ENCODE results near the gene IP6K2. TPM values are rescaled to one million over a fixed set of nuclear protein-coding genes. Genes with fewer than 3 reads are reported as not detected.
"Not testable (repeated sequence)": the region's sequence is repeated elsewhere in the genome, so short reads cannot be mapped to it uniquely, and the experiment has no call there.

IP6K2 gene
- total RNA-seq, 2 experiments from 2014 or later = 52.7 to 57.8 TPM

GRCh38 chr3:48723293-48723692 is 6.3 kb upstream of the IP6K2 start:
- H3K27ac Mint-ChIP-seq; CTCF ChIA-PET; H3K36me3 Mint-ChIP-seq (ENCODE audit: low read depth); H3K4me1 Mint-ChIP-seq; H3K9me3 Mint-ChIP-seq; H3K4me3 Mint-ChIP-seq; DNase-seq: not testable (repeated sequence)
- H3K27me3 Mint-ChIP-seq = peaks cover 25% of the 10 kb centered on the region
- POLR2A ChIA-PET = interaction anchor here (0.6 kb wide), 1 partner anchor 13 kb away, joined by 3 read pairs; no protein-coding TSS in a partner anchor

DNA sequence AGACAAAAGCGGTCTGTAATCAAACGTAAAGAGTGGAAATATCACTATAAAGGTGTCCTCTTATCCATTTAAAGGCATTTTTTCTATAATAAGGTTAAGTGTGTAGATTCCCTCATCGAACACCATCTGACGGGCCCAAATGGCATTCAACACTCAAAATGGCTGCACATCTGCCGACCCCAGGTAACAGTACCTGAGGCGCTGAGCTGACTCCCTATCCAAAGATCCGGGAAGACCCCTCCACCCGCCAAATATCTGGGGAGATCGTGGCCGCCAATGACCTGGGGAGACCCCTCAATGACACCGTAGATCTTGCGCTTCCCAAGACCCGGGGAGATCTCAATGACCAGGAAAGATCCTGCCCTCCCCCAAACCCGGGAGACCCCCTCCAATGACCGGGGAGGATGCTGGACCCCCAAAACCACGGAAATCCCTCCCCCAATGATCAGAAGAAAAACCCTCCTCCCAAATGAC is 476 bp downstream of the IP6K2 start:
- ChIA-PET CTCF (interaction anchor here (0.6 to 2.2 kb wide), 12 partner anchors 11 to 1257 kb away, joined by 3 to 11 read pairs (median 4); partner anchors contain the start of genes NCKIPSD, QRICH1 and WDR6), POLR2A (interaction anchor here (0.6 to 3.1 kb wide), 29 partner anchors 8 to 586 kb away, joined by 3 to 23 read pairs (median 4); partner anchors contain the start of genes ARIH2, CCDC51, CELSR3 and DALRD3)
- H3K36me3 Mint-ChIP-seq (ENCODE audit: low read depth) = peaks cover 36% of the 10 kb centered on the region
- DNase-seq = peak; percentile 36
- peak overlapping the region; percentile 100 for H3K4me3 Mint-ChIP-seq
- peaks cover 48% of the 10 kb centered on the region for H3K4me1 Mint-ChIP-seq
- no peaks in the 10 kb centered on the region for H3K9me3 Mint-ChIP-seq
- H3K27ac Mint-ChIP-seq = peak overlapping the region; percentile 96
- peaks cover 19% of the 10 kb centered on the region for H3K27me3 Mint-ChIP-seq

GRCh38 chr3:48715174-48715800 is 1.7 kb downstream of the IP6K2 start:
- Mint-ChIP-seq H3K27ac (peak overlapping the region; percentile 49), H3K4me3 (peak overlapping the region; percentile 100), H3K4me1 (peaks cover 52% of the 10 kb centered on the region), H3K9me3 (no peaks in the 10 kb centered on the region), H3K36me3 (ENCODE audit: low read depth) (peaks cover 45% of the 10 kb centered on the region), H3K27me3 (peaks cover 16% of the 10 kb centered on the region)
- ChIA-PET CTCF (interaction anchor here (0.5 to 1.7 kb wide), 6 partner anchors 17 to 305 kb away, joined by 3 to 4 read pairs (median 3); no protein-coding TSS in a partner anchor), POLR2A (interaction anchor here (0.8 to 3.1 kb wide), 11 partner anchors 29 to 306 kb away, joined by 3 to 23 read pairs (median 6); partner anchors contain the start of genes ARIH2, NCKIPSD, NDUFAF3 and PRKAR2A)
- DNase-seq = no peak

- CTCF ChIA-PET = interaction anchor here (1.5 kb wide), 1 partner anchor 28 kb away, joined by 4 read pairs; no protein-coding TSS in a partner anchor
- peaks cover 49% of the 10 kb centered on the region for H3K4me1 Mint-ChIP-seq
- peaks cover 62% of the 10 kb centered on the region for H3K36me3 Mint-ChIP-seq (ENCODE audit: low read depth)
- DNase-seq = no peak
- no peak overlapping the region for H3K27ac Mint-ChIP-seq
- H3K4me3 Mint-ChIP-seq = no peak overlapping the region
- H3K9me3 Mint-ChIP-seq = no peaks in the 10 kb centered on the region
- POLR2A ChIA-PET = interaction anchor here (1.2 kb wide), 1 partner anchor 19 kb away, joined by 3 read pairs; no protein-coding TSS in a partner anchor
- H3K27me3 Mint-ChIP-seq = no peaks in the 10 kb centered on the region
Observed at GRCh38 chr3:48711727-48712126, 5.3 kb downstream of the IP6K2 start.

GRCh38 chr3:48709051-48709461 is 8.0 kb downstream of the IP6K2 start:
- no peaks in the 10 kb centered on the region for H3K9me3 Mint-ChIP-seq
- CTCF ChIA-PET = interaction anchor here (1.1 kb wide), 1 partner anchor 31 kb away, joined by 4 read pairs; no protein-coding TSS in a partner anchor

GRCh38 chr3:48708481-48708889 is 8.5 kb downstream of the IP6K2 start:
- no peaks in the 10 kb centered on the region for H3K9me3 Mint-ChIP-seq
- no peak for DNase-seq
- no peak overlapping the region for H3K27ac Mint-ChIP-seq
- ChIA-PET POLR2A (interaction anchor here (1.3 kb wide), 1 partner anchor 9 kb away, joined by 5 read pairs; the partner anchor contains the start of gene IP6K2), CTCF (interaction anchor here (1.1 kb wide), 1 partner anchor 31 kb away, joined by 4 read pairs; no protein-coding TSS in a partner anchor)
- peaks cover 24% of the 10 kb centered on the region for H3K4me1 Mint-ChIP-seq
- H3K4me3 Mint-ChIP-seq = no peak overlapping the region
- H3K27me3 Mint-ChIP-seq = no peaks in the 10 kb centered on the region
- peaks cover 48% of the 10 kb centered on the region for H3K36me3 Mint-ChIP-seq (ENCODE audit: low read depth)

More at GRCh38 chr3:48709051-48709461, 8.0 kb downstream of the IP6K2 start:
- POLR2A ChIA-PET = no interaction called here
- peaks cover 27% of the 10 kb centered on the region for H3K4me1 Mint-ChIP-seq
- H3K36me3 Mint-ChIP-seq (ENCODE audit: low read depth) = peaks cover 48% of the 10 kb centered on the region
- no peak overlapping the region for H3K4me3 Mint-ChIP-seq
- H3K27ac Mint-ChIP-seq = peak overlapping the region; percentile 35
- no peaks in the 10 kb centered on the region for H3K27me3 Mint-ChIP-seq
- no peak for DNase-seq

DNA sequence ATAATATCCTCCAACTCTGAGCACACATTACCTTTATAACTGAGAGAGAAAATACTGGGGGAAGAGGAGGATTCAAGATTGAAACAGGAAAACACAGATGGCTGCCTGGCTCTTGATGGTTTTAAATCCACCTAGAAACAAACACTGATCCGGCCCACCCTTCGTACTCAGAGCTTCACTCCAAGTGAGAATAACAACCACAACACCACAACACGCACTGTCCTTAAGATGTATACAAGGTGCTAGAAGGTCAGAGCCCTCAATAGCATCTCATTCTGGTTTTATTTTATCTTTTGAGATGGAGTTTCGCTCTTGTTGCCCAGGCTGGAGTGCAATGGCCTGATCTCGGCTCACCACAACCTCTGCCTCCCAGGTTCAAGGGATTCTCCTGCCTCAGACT is 9.9 kb downstream of the IP6K2 start:
- Mint-ChIP-seq H3K4me3 (no peak overlapping the region), H3K4me1 (peaks cover 27% of the 10 kb centered on the region), H3K36me3 (ENCODE audit: low read depth) (peaks cover 51% of the 10 kb centered on the region), H3K27me3 (no peaks in the 10 kb centered on the region), H3K9me3 (no peaks in the 10 kb centered on the region), H3K27ac (no peak overlapping the region)
- ChIA-PET POLR2A (interaction anchor here (1.4 kb wide), 1 partner anchor 10 kb away, joined by 3 read pairs; no protein-coding TSS in a partner anchor), CTCF (interaction anchor here (1.2 to 2.5 kb wide), 3 partner anchors 21 to 32 kb away, joined by 3 to 11 read pairs (median 3); partner anchors contain the start of gene NCKIPSD)
- no peak for DNase-seq

GRCh38 chr3:48702320-48702920 is 14.6 kb downstream of the IP6K2 start:
- Mint-ChIP-seq H3K27me3 (no peaks in the 10 kb centered on the region), H3K9me3 (no peaks in the 10 kb centered on the region), H3K4me1 (peaks cover 7% of the 10 kb centered on the region), H3K27ac (no peak overlapping the region), H3K36me3 (ENCODE audit: low read depth) (peaks cover 39% of the 10 kb centered on the region), H3K4me3 (no peak overlapping the region)
- POLR2A ChIA-PET = no interaction called here
- DNase-seq = no peak
- CTCF ChIA-PET = no interaction called here

GRCh38 chr3:48700731-48701405 is 16.2 kb downstream of the IP6K2 start:
- H3K9me3 Mint-ChIP-seq = no peaks in the 10 kb centered on the region
- CTCF ChIA-PET = no interaction called here
- POLR2A ChIA-PET = interaction anchor here (0.6 kb wide), 1 partner anchor 170 kb away, joined by 3 read pairs; no protein-coding TSS in a partner anchor
- H3K27me3 Mint-ChIP-seq = no peaks in the 10 kb centered on the region
- no peak overlapping the region for H3K4me3 Mint-ChIP-seq
- H3K4me1 Mint-ChIP-seq = peaks cover 11% of the 10 kb centered on the region
- H3K36me3 Mint-ChIP-seq (ENCODE audit: low read depth) = peaks cover 35% of the 10 kb centered on the region
- H3K27ac Mint-ChIP-seq = no peak overlapping the region
- DNase-seq = no peak

- Mint-ChIP-seq H3K27me3 (no peaks in the 10 kb centered on the region), H3K27ac (no peak overlapping the region), H3K4me1 (peaks cover 11% of the 10 kb centered on the region), H3K9me3 (no peaks in the 10 kb centered on the region), H3K36me3 (ENCODE audit: low read depth) (peaks cover 38% of the 10 kb centered on the region), H3K4me3 (no peak overlapping the region)
- CTCF ChIA-PET = interaction anchor here (1.0 kb wide), 1 partner anchor 36 kb away, joined by 3 read pairs; the partner anchor contains the start of gene CELSR3
- DNase-seq = no peak
- POLR2A ChIA-PET = interaction anchor here (1.6 kb wide), 1 partner anchor 21 kb away, joined by 4 read pairs; no protein-coding TSS in a partner anchor
Observed at GRCh38 chr3:48698891-48699290, 18.1 kb downstream of the IP6K2 start.

DNA sequence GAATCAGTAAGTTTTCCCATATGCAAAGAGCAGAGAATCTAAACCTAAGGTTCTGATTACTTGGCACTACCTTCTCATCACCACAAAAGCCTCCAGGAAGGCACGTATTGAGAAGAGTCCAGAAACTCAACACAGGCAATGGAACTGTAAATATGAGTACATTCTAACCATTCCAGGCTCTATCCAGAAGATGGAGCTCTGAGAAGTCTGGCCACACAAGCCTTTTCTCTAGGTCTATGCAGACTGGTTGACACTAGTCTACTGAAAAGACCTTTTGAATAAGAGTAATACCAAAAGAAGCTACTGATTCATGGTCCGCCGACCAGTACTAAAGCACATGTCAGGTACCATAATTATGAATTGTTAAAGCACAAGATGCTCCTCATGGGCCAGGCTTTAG is 19.1 kb downstream of the IP6K2 start:
- H3K9me3 Mint-ChIP-seq = no peaks in the 10 kb centered on the region
- peaks cover 11% of the 10 kb centered on the region for H3K4me1 Mint-ChIP-seq
- CTCF ChIA-PET = interaction anchor here (1.0 to 1.4 kb wide), 2 partner anchors 17 to 35 kb away, joined by 3 read pairs; partner anchors contain the start of gene CELSR3
- DNase-seq = no peak
- no peak overlapping the region for H3K4me3 Mint-ChIP-seq
- H3K27ac Mint-ChIP-seq = no peak overlapping the region
- H3K27me3 Mint-ChIP-seq = no peaks in the 10 kb centered on the region
- H3K36me3 Mint-ChIP-seq (ENCODE audit: low read depth) = peaks cover 46% of the 10 kb centered on the region
- POLR2A ChIA-PET = interaction anchor here (1.0 to 1.6 kb wide), 2 partner anchors 10 to 22 kb away, joined by 3 to 4 read pairs; no protein-coding TSS in a partner anchor

DNA sequence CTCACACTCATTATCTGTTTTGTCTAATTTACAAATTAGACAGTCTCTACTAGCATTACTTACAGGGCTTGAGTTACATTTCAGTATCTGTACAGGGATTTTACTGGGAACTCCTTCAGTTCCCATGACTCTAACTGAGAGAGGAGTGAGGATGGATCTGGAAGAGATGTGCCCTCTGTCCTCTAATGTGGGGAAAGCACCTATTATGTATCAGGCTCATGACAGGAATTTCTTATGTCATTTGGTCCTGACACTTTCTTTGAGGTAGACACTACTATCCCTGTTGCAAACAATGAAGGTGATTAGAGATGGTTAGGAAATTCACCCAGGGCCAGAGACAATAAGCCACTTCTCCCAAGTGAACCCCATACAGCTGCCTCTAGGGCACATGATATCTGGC is 20.4 kb downstream of the IP6K2 start:
- Mint-ChIP-seq H3K9me3 (no peaks in the 10 kb centered on the region), H3K27ac (peak overlapping the region; percentile 7), H3K4me3 (no peak overlapping the region), H3K27me3 (no peaks in the 10 kb centered on the region), H3K4me1 (peaks cover 3% of the 10 kb centered on the region), H3K36me3 (ENCODE audit: low read depth) (peaks cover 47% of the 10 kb centered on the region)
- ChIA-PET POLR2A (no interaction called here), CTCF (interaction anchor here (1.1 to 2.1 kb wide), 2 partner anchors 10 to 43 kb away, joined by 3 to 10 read pairs; partner anchors contain the start of gene NCKIPSD)
- no peak for DNase-seq

All from activated CD4-positive, alpha-beta memory T cell treated with anti-CD3 and anti-CD28 coated beads, Interleukin-2, amount 10 ng/mL, durations not matched to agents 7 days and 5 days (primary cell).